K562 (cell line): ENCODE results near the gene PBX2. TPM values are rescaled to one million over a fixed set of nuclear protein-coding genes. Genes with fewer than 3 reads are reported as not detected.

Experiments used
- ARNT ChIP-seq, 2 experiments: fragments of 450-650 bp; IDR thresholded peaks; 2 replicates each; pipeline ENCODE4 v1.6.1; 2016; ENCODE audit warnings: mild to moderate bottlenecking in 1 of 2
- CBX5 ChIP-seq: IDR thresholded peaks from 2 replicates; pipeline ENCODE4 v1.6.1; 2014; ENCODE audit warnings: low read depth, borderline replicate concordance
- DNMT1 ChIP-seq: fragments of 450-650 bp; IDR thresholded peaks from 2 replicates; pipeline ENCODE4 v1.6.1; 2016; ENCODE audit warnings: antibody characterized with exemption, mild to moderate bottlenecking
- DPF2 ChIP-seq: fragments of 450-650 bp; IDR thresholded peaks from 2 replicates; pipeline ENCODE4 v1.6.1; 2016
- FOXA1 ChIP-seq: fragments of 450-650 bp; IDR thresholded peaks from 2 replicates; pipeline ENCODE4 v1.6.1; 2016; ENCODE audit warnings: mild to moderate bottlenecking, borderline replicate concordance
- FOXP1 ChIP-seq: sonication (generic); formaldehyde crosslinking; IDR thresholded peaks from 2 replicates; pipeline ENCODE4 v1.8.0; 2022; ENCODE audit warnings: mild to moderate bottlenecking, missing genetic modification reagents
- ILK ChIP-seq: fragments of 450-650 bp; IDR thresholded peaks from 2 replicates; pipeline ENCODE4 v1.6.1; 2016; ENCODE audit warnings: missing genetic modification characterization, low read depth, mild to moderate bottlenecking, missing compliant biosample characterization, moderate library complexity, borderline replicate concordance
- MECOM ChIP-seq: fragments of 250-450 bp; sonication (Bioruptor Pico); IDR thresholded peaks from 2 replicates; pipeline ENCODE4 v1.8.0; 2022; ENCODE audit warnings: inconsistent platforms
- MTA1 ChIP-seq: fragments of 450-650 bp; IDR thresholded peaks from 2 replicates; pipeline ENCODE4 v1.6.1; 2017; ENCODE audit warnings: borderline replicate concordance
- NFYB ChIP-seq: IDR thresholded peaks from 2 replicates; pipeline ENCODE4 v1.6.1; 2011; ENCODE audit warnings: mild to moderate bottlenecking, moderate library complexity; ENCODE audit not compliant: insufficient read length; ENCODE audit errors: extremely low read depth
- POLR2G ChIP-seq: fragments of 200-400 bp; formaldehyde crosslinking; IDR thresholded peaks from 2 replicates; pipeline ENCODE4 v1.6.1; 2017; ENCODE audit warnings: low read depth, mild to moderate bottlenecking, antibody characterized with exemption, low read length, moderate library complexity
- RBFOX2 ChIP-seq: fragments of 200-400 bp; formaldehyde crosslinking; IDR thresholded peaks from 2 replicates; pipeline ENCODE4 v1.6.1; 2017; ENCODE audit warnings: low read depth, mild to moderate bottlenecking, low read length, moderate library complexity
- SMARCA4 ChIP-seq: fragments of 450-650 bp; IDR thresholded peaks from 2 replicates; pipeline ENCODE4 v1.6.1; 2016
- SMARCB1 ChIP-seq: IDR thresholded peaks from 2 replicates; pipeline ENCODE4 v1.6.1; 2011; ENCODE audit warnings: improper control_type of control experiment, low read depth; ENCODE audit not compliant: insufficient read length
- polyA plus RNA-seq, 8 experiments: library from polyadenylated mRNA; depleted of rRNA in 4 of 8; stranded (reverse) in 5 of 8; unstranded in 3 of 8; fragments of >200 nt; fragmentation: Nextera tagmentation in 2 of 8; fragmentation: Illumina TruSeq in 1 of 8; extraction: Ambion mirVana in 2 of 8; extraction: Trizol in 1 of 8; gene quantifications; 2 replicates each; pipeline versions ENCODE4 v1.2.1 to v1.2.3, GENCODE V29; 2011 to 2014; ENCODE audit warnings: inconsistent platforms in 1 of 8, missing spikeins in 1 of 8
- total RNA-seq, 7 experiments: library from RNA; depleted of rRNA in 6 of 7; stranded (reverse); fragments of >200 nt in 6 of 7; fragmentation: Illumina TruSeq in 2 of 7; extraction: Trizol in 2 of 7; gene quantifications; 2 replicates each; pipeline versions ENCODE4 v1.2.1 to v1.2.3, GENCODE V29; 2011 to 2021; ENCODE audit warnings: low replicate concordance in 1 of 7
- TF ChIP-seq, protein P1 (sequence below): fragments of 450-650 bp; IDR thresholded peaks from 2 replicates; pipeline ENCODE4 v1.6.1; 2018; ENCODE audit warnings: mild to moderate bottlenecking, low read depth; ENCODE audit not compliant: partially characterized antibody
- TF ChIP-seq, protein P2 (sequence below): fragments of 250-450 bp; sonication (Bioruptor Pico); IDR thresholded peaks from 2 replicates; pipeline ENCODE4 v1.5.0; 2021; ENCODE audit warnings: mild to moderate bottlenecking, borderline replicate concordance
- TF ChIP-seq, protein P3 (sequence below): fragments of 450-650 bp; formaldehyde crosslinking; IDR thresholded peaks from 2 replicates; pipeline ENCODE4 v1.4.0; 2022; ENCODE audit warnings: missing genetic modification characterization
- TF ChIP-seq, protein P4 (sequence below): fragments of 450-650 bp; IDR thresholded peaks from 2 replicates; pipeline ENCODE4 v1.6.1; 2016; ENCODE audit warnings: borderline replicate concordance
- TF ChIP-seq, protein P5 (sequence below): fragments of 250-450 bp; sonication (Bioruptor Pico); IDR thresholded peaks from 2 replicates; pipeline ENCODE4 v1.4.0; 2020; ENCODE audit warnings: mild to moderate bottlenecking, moderate library complexity

The PBX2 gene
- total and polyA plus RNA-seq, 9 of the 15 experiments (the other 6 are each of a cell fraction or from before 2014, with no cell fraction given) = 1.9 to 134 (median 62.5) TPM

DNA sequence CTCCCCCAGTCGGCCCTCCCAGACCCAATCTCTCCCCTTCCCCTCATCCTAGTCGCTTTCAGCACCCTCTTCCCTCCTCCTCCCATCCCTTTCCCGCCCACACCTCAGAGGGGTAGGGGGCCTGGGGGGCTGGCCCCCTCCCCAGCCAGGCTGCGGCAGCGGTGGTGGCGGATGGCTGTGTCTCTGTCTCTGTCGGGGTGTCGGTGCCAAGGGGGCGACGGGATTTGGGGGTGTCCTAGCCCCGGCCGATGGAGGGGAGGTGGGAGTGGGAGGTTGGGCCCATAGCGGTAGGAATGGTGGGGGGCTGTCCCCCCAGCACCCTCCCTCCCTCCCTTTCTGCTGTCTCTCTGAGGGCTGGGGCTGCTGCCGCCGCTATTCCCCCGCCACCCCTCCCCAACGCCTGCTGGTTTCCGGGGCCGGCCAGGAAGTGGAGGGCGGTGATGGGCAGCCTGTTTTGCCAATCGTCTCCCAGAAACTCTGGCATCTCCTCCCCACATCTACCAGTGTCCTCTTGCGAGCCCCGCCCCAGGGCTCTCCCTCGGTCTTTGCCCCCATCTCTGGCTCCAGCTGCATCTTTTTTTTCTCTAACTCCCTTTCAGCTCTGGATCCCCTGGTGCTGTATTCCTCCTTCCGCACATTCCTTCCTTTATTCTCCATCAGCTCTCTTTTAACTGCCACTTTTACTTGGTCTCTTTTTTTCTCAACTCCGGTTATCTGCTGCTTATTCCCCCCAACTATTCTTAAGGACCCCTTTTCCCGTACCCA is 14.1 kb downstream of the PBX2 start, which contains the start of gene AGPAT1 (continued):
- TF ChIP-seq RBFOX2 (peak; percentile 77), CBX5 (no peak), SMARCB1 (no peak), MECOM (CRISPR knock-in tag) (no peak), ILK (no peak), FOXP1 (CRISPR knock-in tag) (peak; percentile 40; the same call in 1 of the 2 replicates), FOXA1 (no peak), SMARCA4 (peak; percentile 38), POLR2G (peak; percentile 78), MTA1 (peak; percentile 51), DNMT1 (peak; percentile 92; the same call in 1 of the 2 replicates), ARNT (IDR thresholded peaks at IDR 0.05) (peak; percentile 45 to 84; a peak in 2 of 4 replicates), DPF2 (peak; percentile 69), NFYB (peak; percentile 48)
- TF ChIP-seq, protein P1, sequence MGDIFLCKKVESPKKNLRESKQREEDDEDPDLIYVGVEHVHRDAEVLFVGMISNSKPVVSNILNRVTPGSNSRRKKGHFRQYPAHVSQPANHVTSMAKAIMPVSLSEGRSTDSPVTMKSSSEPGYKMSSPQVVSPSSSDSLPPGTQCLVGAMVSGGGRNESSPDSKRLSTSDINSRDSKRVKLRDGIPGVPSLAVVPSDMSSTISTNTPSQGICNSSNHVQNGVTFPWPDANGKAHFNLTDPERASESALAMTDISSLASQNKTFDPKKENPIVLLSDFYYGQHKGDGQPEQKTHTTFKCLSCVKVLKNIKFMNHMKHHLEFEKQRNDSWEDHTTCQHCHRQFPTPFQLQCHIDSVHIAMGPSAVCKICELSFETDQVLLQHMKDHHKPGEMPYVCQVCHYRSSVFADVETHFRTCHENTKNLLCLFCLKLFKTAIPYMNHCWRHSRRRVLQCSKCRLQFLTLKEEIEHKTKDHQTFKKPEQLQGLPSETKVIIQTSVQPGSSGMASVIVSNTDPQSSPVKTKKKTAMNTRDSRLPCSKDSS = no peak
- TF ChIP-seq, protein P2, sequence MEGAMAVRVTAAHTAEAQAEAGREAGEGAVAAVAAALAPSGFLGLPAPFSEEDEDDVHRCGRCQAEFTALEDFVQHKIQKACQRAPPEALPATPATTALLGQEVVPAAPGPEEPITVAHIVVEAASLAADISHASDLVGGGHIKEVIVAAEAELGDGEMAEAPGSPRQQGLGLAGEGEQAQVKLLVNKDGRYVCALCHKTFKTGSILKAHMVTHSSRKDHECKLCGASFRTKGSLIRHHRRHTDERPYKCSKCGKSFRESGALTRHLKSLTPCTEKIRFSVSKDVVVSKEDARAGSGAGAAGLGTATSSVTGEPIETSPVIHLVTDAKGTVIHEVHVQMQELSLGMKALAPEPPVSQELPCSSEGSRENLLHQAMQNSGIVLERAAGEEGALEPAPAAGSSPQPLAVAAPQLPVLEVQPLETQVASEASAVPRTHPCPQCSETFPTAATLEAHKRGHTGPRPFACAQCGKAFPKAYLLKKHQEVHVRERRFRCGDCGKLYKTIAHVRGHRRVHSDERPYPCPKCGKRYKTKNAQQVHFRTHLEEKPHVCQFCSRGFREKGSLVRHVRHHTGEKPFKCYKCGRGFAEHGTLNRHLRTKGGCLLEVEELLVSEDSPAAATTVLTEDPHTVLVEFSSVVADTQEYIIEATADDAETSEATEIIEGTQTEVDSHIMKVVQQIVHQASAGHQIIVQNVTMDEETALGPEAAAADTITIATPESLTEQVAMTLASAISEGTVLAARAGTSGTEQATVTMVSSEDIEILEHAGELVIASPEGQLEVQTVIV = no peak
- TF ChIP-seq, protein P3, sequence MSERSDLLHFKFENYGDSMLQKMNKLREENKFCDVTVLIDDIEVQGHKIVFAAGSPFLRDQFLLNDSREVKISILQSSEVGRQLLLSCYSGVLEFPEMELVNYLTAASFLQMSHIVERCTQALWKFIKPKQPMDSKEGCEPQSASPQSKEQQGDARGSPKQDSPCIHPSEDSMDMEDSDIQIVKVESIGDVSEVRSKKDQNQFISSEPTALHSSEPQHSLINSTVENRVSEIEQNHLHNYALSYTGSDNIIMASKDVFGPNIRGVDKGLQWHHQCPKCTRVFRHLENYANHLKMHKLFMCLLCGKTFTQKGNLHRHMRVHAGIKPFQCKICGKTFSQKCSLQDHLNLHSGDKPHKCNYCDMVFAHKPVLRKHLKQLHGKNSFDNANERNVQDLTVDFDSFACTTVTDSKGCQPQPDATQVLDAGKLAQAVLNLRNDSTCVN (CRISPR knock-in tag) = 0 out of 2 replicates have a peak, but pooled peaks have one; percentile 20
- TF ChIP-seq, protein P4, sequence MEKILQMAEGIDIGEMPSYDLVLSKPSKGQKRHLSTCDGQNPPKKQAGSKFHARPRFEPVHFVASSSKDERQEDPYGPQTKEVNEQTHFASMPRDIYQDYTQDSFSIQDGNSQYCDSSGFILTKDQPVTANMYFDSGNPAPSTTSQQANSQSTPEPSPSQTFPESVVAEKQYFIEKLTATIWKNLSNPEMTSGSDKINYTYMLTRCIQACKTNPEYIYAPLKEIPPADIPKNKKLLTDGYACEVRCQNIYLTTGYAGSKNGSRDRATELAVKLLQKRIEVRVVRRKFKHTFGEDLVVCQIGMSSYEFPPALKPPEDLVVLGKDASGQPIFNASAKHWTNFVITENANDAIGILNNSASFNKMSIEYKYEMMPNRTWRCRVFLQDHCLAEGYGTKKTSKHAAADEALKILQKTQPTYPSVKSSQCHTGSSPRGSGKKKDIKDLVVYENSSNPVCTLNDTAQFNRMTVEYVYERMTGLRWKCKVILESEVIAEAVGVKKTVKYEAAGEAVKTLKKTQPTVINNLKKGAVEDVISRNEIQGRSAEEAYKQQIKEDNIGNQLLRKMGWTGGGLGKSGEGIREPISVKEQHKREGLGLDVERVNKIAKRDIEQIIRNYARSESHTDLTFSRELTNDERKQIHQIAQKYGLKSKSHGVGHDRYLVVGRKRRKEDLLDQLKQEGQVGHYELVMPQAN = peak; percentile 72; the same call in 1 of the 2 replicates
- TF ChIP-seq, protein P5, sequence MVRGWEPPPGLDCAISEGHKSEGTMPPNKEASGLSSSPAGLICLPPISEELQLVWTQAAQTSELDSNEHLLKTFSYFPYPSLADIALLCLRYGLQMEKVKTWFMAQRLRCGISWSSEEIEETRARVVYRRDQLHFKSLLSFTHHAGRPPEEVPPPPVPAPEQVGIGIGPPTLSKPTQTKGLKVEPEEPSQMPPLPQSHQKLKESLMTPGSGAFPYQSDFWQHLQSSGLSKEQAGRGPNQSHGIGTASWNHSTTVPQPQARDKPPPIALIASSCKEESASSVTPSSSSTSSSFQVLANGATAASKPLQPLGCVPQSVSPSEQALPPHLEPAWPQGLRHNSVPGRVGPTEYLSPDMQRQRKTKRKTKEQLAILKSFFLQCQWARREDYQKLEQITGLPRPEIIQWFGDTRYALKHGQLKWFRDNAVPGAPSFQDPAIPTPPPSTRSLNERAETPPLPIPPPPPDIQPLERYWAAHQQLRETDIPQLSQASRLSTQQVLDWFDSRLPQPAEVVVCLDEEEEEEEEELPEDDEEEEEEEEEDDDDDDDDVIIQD = no peak
